H1 (cell line): Measurements from ENCODE around the gene EDEM1. TPM values are rescaled to one million over a fixed set of nuclear protein-coding genes. Genes with fewer than 3 reads are reported as not detected.

Source experiments
- CTCF ChIA-PET: fragments of 300-600 bp; sonication (Branson Sonifier 250); formaldehyde crosslinking; loops from one replicate; lab custom pipeline; 2021; ENCODE audit not compliant: partially characterized antibody; lab: Charles Lee
- POLR2A ChIA-PET: fragments of 300-600 bp; sonication (Branson Sonifier 250); formaldehyde crosslinking; loops from one replicate; lab custom pipeline; 2021; ENCODE audit warnings: inconsistent platforms; ENCODE audit not compliant: partially characterized antibody; lab: Charles Lee
- DNase-seq, 2 experiments: peaks; one replicate each; pipeline versions ENCODE4 v3.0.0 to v3.0.0-alpha.2; 2010 to 2022; ENCODE audit warnings: low spot score in 2 of 2, low read depth in 1 of 2, mixed read lengths in 1 of 2
- FAIRE-seq: peaks from 2 replicates; lab custom pipeline; 2011; peaks lifted over from hg19 to GRCh38; lab: Jason Lieb, UNC
- H2AFZ ChIP-seq: 2 replicates; pipeline ENCODE4 v1.8.1; 2012; ENCODE audit warnings: low read length, inconsistent platforms
- H2AK5ac ChIP-seq: 2 replicates; pipeline ENCODE4 v1.6.1; 2013; ENCODE audit warnings: low read depth, low read length
- H2BK120ac ChIP-seq: replicated peaks from 2 replicates; pipeline ENCODE3; 2013; ENCODE audit warnings: low read depth, low read length, inconsistent platforms
- H2BK12ac ChIP-seq: 2 replicates; pipeline ENCODE4 v1.6.1; 2013; ENCODE audit warnings: low read depth, low read length
- H2BK15ac ChIP-seq: 2 replicates; pipeline ENCODE4 v1.6.1; 2013; ENCODE audit warnings: low read length
- H2BK20ac ChIP-seq: 2 replicates; pipeline ENCODE4 v1.6.1; 2013; ENCODE audit warnings: low read length
- H2BK5ac ChIP-seq: 2 replicates; pipeline ENCODE4 v1.6.1; 2013; ENCODE audit warnings: low read depth, low read length
- H3K14ac ChIP-seq: 2 replicates; pipeline ENCODE4 v1.6.1; 2013; ENCODE audit warnings: inconsistent platforms; ENCODE audit not compliant: insufficient read length
- H3K18ac ChIP-seq: 2 replicates; pipeline ENCODE4 v1.6.1; 2013; ENCODE audit warnings: low read length; ENCODE audit errors: extremely low read depth
- H3K23ac ChIP-seq: 2 replicates; pipeline ENCODE4 v1.6.1; 2013; ENCODE audit warnings: inconsistent platforms; ENCODE audit not compliant: insufficient read length
- H3K23me2 ChIP-seq: 2 replicates; pipeline ENCODE4 v1.6.1; 2013; ENCODE audit warnings: low read depth, low read length
- H3K27ac ChIP-seq: 2 replicates; pipeline ENCODE4 v1.6.1; 2011; ENCODE audit warnings: low read depth, low read length, inconsistent platforms
- H3K27me3 ChIP-seq, 4 experiments: replicated peaks in 1 of 4; 1 replicate in 1 of 4; 2 replicates in 3 of 4; pipeline versions ENCODE4 v1.6.1 to v1.8.1; 2011 to 2013; ENCODE audit warnings: low read length in 3 of 4, mild to moderate bottlenecking in 3 of 4, inconsistent platforms in 2 of 4, mixed read lengths in 2 of 4, moderate library complexity in 1 of 4; ENCODE audit not compliant: control insufficient read depth in 3 of 4, insufficient read depth in 3 of 4; ENCODE audit errors: extremely low read depth in 1 of 4
- H3K36me3 ChIP-seq, 4 experiments: 2 replicates each; pipeline versions ENCODE4 v1.6.1 to v1.8.1; 2011 to 2013; ENCODE audit warnings: mild to moderate bottlenecking in 4 of 4, low read length in 3 of 4, moderate library complexity in 2 of 4, control low read depth in 1 of 4, inconsistent platforms in 1 of 4; ENCODE audit not compliant: insufficient read depth in 4 of 4, control insufficient read depth in 2 of 4
- H3K4ac ChIP-seq: replicated peaks from 2 replicates; pipeline ENCODE3; 2013; ENCODE audit warnings: low read length, low read depth, mixed read lengths, inconsistent platforms; ENCODE audit not compliant: insufficient read length
- H3K4me1 ChIP-seq, 4 experiments: replicated peaks in 1 of 4; 1 replicate in 1 of 4; 2 replicates in 3 of 4; pipeline versions ENCODE4 v1.6.1 to v1.8.1; 2011 to 2013; ENCODE audit warnings: low read length in 3 of 4, inconsistent platforms in 2 of 4, mixed read lengths in 1 of 4; ENCODE audit not compliant: insufficient read depth in 4 of 4, control insufficient read depth in 3 of 4
- H3K4me2 ChIP-seq, 2 experiments: 2 replicates each; pipeline versions ENCODE4 v1.6.1 to v1.8.1; 2011 to 2013; ENCODE audit warnings: low read depth in 2 of 2, low read length in 2 of 2, control low read depth in 1 of 2, inconsistent platforms in 1 of 2, mild to moderate bottlenecking in 1 of 2; ENCODE audit not compliant: insufficient read depth in 1 of 2
- H3K4me3 ChIP-seq, 4 experiments: fragments of 200-600, 300-600 bp in 1 of 4; sonication (generic), shearing (Covaris generic), sonication (Bioruptor Twin) in 1 of 4; 2 replicates each; pipeline versions ENCODE4 v1.5.1 to v1.8.1; 2011 to 2016; ENCODE audit warnings: low read length in 4 of 4, low read depth in 3 of 4, control low read depth in 2 of 4, inconsistent platforms in 2 of 4, mild to moderate bottlenecking in 2 of 4, mixed read lengths in 1 of 4, moderate library complexity in 1 of 4; ENCODE audit not compliant: insufficient read depth in 2 of 4; ENCODE audit errors: extremely low read depth in 1 of 4
- H3K56ac ChIP-seq: replicated peaks from 2 replicates; pipeline ENCODE3; 2013; ENCODE audit warnings: low read depth, mild to moderate bottlenecking, mixed read lengths, low read length, inconsistent platforms; ENCODE audit not compliant: insufficient read length
- H3K79me1 ChIP-seq: 2 replicates; pipeline ENCODE4 v1.6.1; 2013; ENCODE audit warnings: low read depth, low read length, control low read depth
- H3K79me2 ChIP-seq, 2 experiments: 2 replicates each; pipeline versions ENCODE4 v1.6.1 to v1.8.1; 2012 to 2013; ENCODE audit warnings: low read length in 2 of 2, mild to moderate bottlenecking in 2 of 2, inconsistent platforms in 1 of 2; ENCODE audit not compliant: insufficient read depth in 2 of 2, control insufficient read depth in 1 of 2
- H3K9ac ChIP-seq, 4 experiments: replicated peaks in 1 of 4; 1 replicate in 1 of 4; 2 replicates in 3 of 4; pipeline versions ENCODE4 v1.6.1 to v1.8.1; 2011 to 2013; ENCODE audit warnings: low read depth in 3 of 4, low read length in 3 of 4, control low read depth in 2 of 4, mild to moderate bottlenecking in 2 of 4, moderate library complexity in 2 of 4, inconsistent platforms in 1 of 4; ENCODE audit errors: extremely low read depth in 1 of 4
- H3K9me3 ChIP-seq, 2 experiments: 2 replicates each; pipeline versions ENCODE4 v1.6.1 to v1.8.1; 2012 to 2013; ENCODE audit warnings: mild to moderate bottlenecking in 2 of 2, moderate library complexity in 2 of 2, control low read depth in 1 of 2, inconsistent platforms in 1 of 2, low read depth in 1 of 2, low read length in 1 of 2, mixed read lengths in 1 of 2; ENCODE audit not compliant: insufficient read depth in 2 of 2
- H4K20me1 ChIP-seq, 2 experiments: replicated peaks in 1 of 2; 2 replicates each; pipeline versions ENCODE3 to v1.8.1; 2011 to 2013; ENCODE audit warnings: inconsistent platforms in 2 of 2, low read length in 2 of 2, mild to moderate bottlenecking in 1 of 2; ENCODE audit not compliant: insufficient read depth in 2 of 2, control insufficient read depth in 1 of 2
- H4K5ac ChIP-seq: 2 replicates; pipeline ENCODE4 v1.6.1; 2013; ENCODE audit warnings: low read length, low read depth, mixed read lengths, inconsistent platforms; ENCODE audit not compliant: insufficient read length
- H4K8ac ChIP-seq: 2 replicates; pipeline ENCODE4 v1.8.0; 2013; ENCODE audit warnings: mild to moderate bottlenecking, moderate library complexity, low read length, inconsistent platforms; ENCODE audit not compliant: insufficient read depth; ENCODE audit errors: extremely low read depth
- H4K91ac ChIP-seq: replicated peaks from 2 replicates; pipeline ENCODE3; 2013; ENCODE audit warnings: low read length, mixed read lengths, inconsistent platforms; ENCODE audit not compliant: insufficient read length
- ASH2L ChIP-seq: fragments of 200-600, 300-600 bp; sonication (generic); IDR thresholded peaks from one replicate; pipeline ENCODE4 v1.7.1; 2017; ENCODE audit warnings: low read length
- CBX5 ChIP-seq: fragments of 300-800, 300-1000 bp; sonication (generic); IDR thresholded peaks from 2 replicates; pipeline ENCODE4 v1.7.1; 2016; ENCODE audit warnings: antibody characterized with exemption, low read length, low read depth
- CEBPB ChIP-seq: IDR thresholded peaks from 2 replicates; pipeline ENCODE4 v1.6.1; 2012; ENCODE audit warnings: low read depth, low read length
- CHD2 ChIP-seq: IDR thresholded peaks from 2 replicates; pipeline ENCODE4 v1.6.1; 2012; ENCODE audit warnings: low read length, improper control_type of control experiment
- CREB1 ChIP-seq: IDR thresholded peaks from 2 replicates; pipeline ENCODE4 v1.6.1; 2012; ENCODE audit warnings: inconsistent platforms
- KDM4A ChIP-seq: IDR thresholded peaks from one replicate; pipeline ENCODE4 v1.7.1; 2012; ENCODE audit warnings: low read depth, mild to moderate bottlenecking, moderate library complexity, low read length, inconsistent platforms; ENCODE audit not compliant: severe bottlenecking
- MAX ChIP-seq: IDR thresholded peaks from 2 replicates; pipeline ENCODE4 v1.6.1; 2012; ENCODE audit warnings: inconsistent platforms
- PHF8 ChIP-seq: fragments of 200-600 bp; sonication (generic); conservative IDR thresholded peaks from 2 replicates; pipeline ENCODE4 v1.7.1; 2012; ENCODE audit warnings: low read depth, mild to moderate bottlenecking, inconsistent platforms, low read length, moderate library complexity
- RAD21 ChIP-seq, 2 experiments: IDR thresholded peaks in 1 of 2; conservative IDR thresholded peaks in 1 of 2; 2 replicates each; pipeline ENCODE4 v1.6.1; 2011; ENCODE audit warnings: low read depth in 2 of 2, low read length in 2 of 2, improper control_type of control experiment in 1 of 2, inconsistent platforms in 1 of 2, mild to moderate bottlenecking in 1 of 2, moderate library complexity in 1 of 2
- RBBP5 ChIP-seq: IDR thresholded peaks from 2 replicates; pipeline ENCODE4 v1.7.1; 2012; ENCODE audit warnings: low read depth, mild to moderate bottlenecking, inconsistent platforms, low read length, moderate library complexity, borderline replicate concordance
- SAP30 ChIP-seq: fragments of 300-600 bp; sonication (generic); IDR thresholded peaks from 2 replicates; pipeline ENCODE4 v1.7.1; 2012; ENCODE audit warnings: low read length, moderate library complexity, mild to moderate bottlenecking, inconsistent platforms; ENCODE audit not compliant: insufficient read depth, insufficient replicate concordance
- SIX5 ChIP-seq: IDR thresholded peaks from 2 replicates; pipeline ENCODE4 v1.6.1; 2011; ENCODE audit warnings: mild to moderate bottlenecking, low read depth, low read length
- WGBS, 2 experiments: shearing (Covaris generic) in 1 of 2; methylation state at CpG; one replicate each; pipeline versions ENCODE4 v1.1.6 to v1.1.7; 2013 to 2015; ENCODE audit warnings: low lambda C conversion rate in 2 of 2, mixed read lengths in 2 of 2, inconsistent platforms in 1 of 2, low coverage in 1 of 2, missing lambda C conversion rate in 1 of 2; ENCODE audit not compliant: insufficient replicate concordance in 2 of 2, insufficient coverage in 1 of 2, insufficient read length in 1 of 2; ENCODE audit errors: extremely low coverage in 1 of 2, missing lambda C conversion rate in 1 of 2; 5-methylcytosine and 5-hydroxymethylcytosine counted together
- polyA plus RNA-seq, 7 experiments: library from polyadenylated mRNA; depleted of rRNA in 3 of 7; stranded (reverse) in 5 of 7; unstranded in 2 of 7; fragments of >200 nt in 5 of 7; fragments of 200-250 nt in 2 of 7; gene quantifications; 1 replicate in 5 of 7; 2 replicates in 1 of 7; 4 replicates in 1 of 7; pipeline versions ENCODE4 v1.2.1 to v1.2.3, GENCODE V29; 2011 to 2013; ENCODE audit warnings: missing spikeins in 2 of 7, mixed read lengths in 2 of 7
- total RNA-seq: library from RNA; stranded (reverse); fragmentation: NEBNext Ultra II Directional; extraction: Animal tissue kit (Norgen Biotek cat#: 25700); gene quantifications from 2 replicates; pipeline ENCODE4 v1.2.1, GENCODE V29; 2021

EDEM1 gene
- total and polyA plus RNA-seq, 2 of the 8 experiments (the other 6 are each of a cell fraction or from before 2014, with no cell fraction given) = 4.8 to 16.4 TPM

GRCh38 chr3:5187920-5188418, 462 bp downstream of the EDEM1 start:
- Histone ChIP-seq H3K79me2 (peaks cover 2 to 45% of the 10 kb centered on the region in 2 experiments; a peak in 3 of 4 replicates), H4K8ac (peak overlapping the region; percentile 73), H3K27me3 (peaks cover 0 to 6% (median 0%) of the 10 kb centered on the region in 4 experiments; a peak in 1 of 7 replicates), H3K4ac (no peak overlapping the region), H3K56ac (no peak overlapping the region), H3K14ac (no peak overlapping the region), H4K91ac (peak overlapping the region; percentile 15), H2AFZ (peak overlapping the region; percentile 36; the same call in 1 of the 2 replicates), H3K4me1 (peaks cover 0 to 9% (median 5%) of the 10 kb centered on the region in 4 experiments; a peak in 4 of 7 replicates), H2AK5ac (no peak overlapping the region), H4K5ac (peak overlapping the region; percentile 23), H3K79me1 (peaks cover 1% of the 10 kb centered on the region; the same call in 1 of the 2 replicates), H3K9me3 (no peaks in the 10 kb centered on the region), H3K23me2 (peaks cover 13% of the 10 kb centered on the region), H2BK120ac (no peak overlapping the region), H4K20me1 (peaks cover 4 to 7% of the 10 kb centered on the region in 2 experiments), H3K23ac (no peak overlapping the region), H3K4me3 (peak overlapping the region; percentile 70 to 98 (median 81)), H2BK12ac (no peak overlapping the region), H3K18ac (no peak overlapping the region), H3K4me2 (peak overlapping the region; percentile 84 to 88), H3K36me3 (no peaks in the 10 kb centered on the region), H2BK15ac (no peak overlapping the region), H2BK5ac (no peak overlapping the region; the same call in 1 of the 2 replicates), H3K9ac (peak overlapping the region; percentile 58 to 82 (median 79)), H3K27ac (peak overlapping the region; percentile 42; the same call in 1 of the 2 replicates), H2BK20ac (no peak overlapping the region)
- 0% methylated on average over 15 of the region's 66 CpGs; no CpG with 5 or more reads in 1 of the 2 experiments for WGBS, 2 experiments
- FAIRE-seq (no peak), DNase-seq (peak in 1 of 2 experiments; percentile 65)
- ChIA-PET CTCF (interaction anchor here (1.1 to 1.6 kb wide), 2 partner anchors 9 to 64 kb away, joined by 3 to 5 read pairs; no protein-coding TSS in a partner anchor), POLR2A (interaction anchor here (1.4 to 7.4 kb wide), 5 partner anchors 8 to 54 kb away, joined by 3 to 46 read pairs (median 5); no protein-coding TSS in a partner anchor)
- TF ChIP-seq SIX5 = no peak
- peak; percentile 88 for TF ChIP-seq KDM4A
- peak; percentile 91 for TF ChIP-seq ASH2L
- no peak for TF ChIP-seq CBX5
- no peak for TF ChIP-seq SAP30
- TF ChIP-seq PHF8 = peak; percentile 63; the same call in 1 of the 2 replicates
- no peak for TF ChIP-seq CEBPB
- TF ChIP-seq CREB1 = no peak
- peak; percentile 65; the same call in 1 of the 2 replicates for TF ChIP-seq RBBP5
- TF ChIP-seq CHD2 = no peak
- TF ChIP-seq MAX = peak; percentile 59
- TF ChIP-seq RAD21 (IDR thresholded peaks at IDR 0.05 in 1 of 2, conservative IDR thresholded peaks at IDR 0.05 in 1 of 2; ENCODE audit: low read depth in 2 of 2, low read length in 2 of 2) = no peak
